NT2/D1 (cell line): ENCODE data around the gene GSG1L.

Experiments
- DNase-seq: peaks from one replicate; pipeline ENCODE4 v3.0.0-alpha.2; 2011; ENCODE audit warnings: low read depth, low spot score
- H3K27me3 ChIP-seq: 2 replicates; pipeline ENCODE4 v1.6.0; 2011; ENCODE audit warnings: mild to moderate bottlenecking; ENCODE audit not compliant: insufficient read length, insufficient read depth
- H3K36me3 ChIP-seq: 2 replicates; pipeline ENCODE4 v1.6.1; 2011; ENCODE audit warnings: mild to moderate bottlenecking, low read length, mixed read lengths; ENCODE audit not compliant: insufficient read depth, insufficient read length
- H3K4me1 ChIP-seq: 2 replicates; pipeline ENCODE4 v1.5.1; 2011; ENCODE audit not compliant: insufficient read depth, insufficient read length
- H3K4me3 ChIP-seq: 2 replicates; pipeline ENCODE4 v1.5.1; 2011; ENCODE audit warnings: low read depth; ENCODE audit not compliant: insufficient read length
- H3K9ac ChIP-seq: 2 replicates; pipeline ENCODE4 v1.6.0; 2011; ENCODE audit warnings: low read depth; ENCODE audit not compliant: insufficient read length
- H3K9me3 ChIP-seq: 2 replicates; pipeline ENCODE4 v1.5.1; 2011; ENCODE audit warnings: mild to moderate bottlenecking, low read length; ENCODE audit not compliant: insufficient read depth
- SUZ12 ChIP-seq: IDR thresholded peaks from 2 replicates; pipeline ENCODE4 v1.6.1; 2011; ENCODE audit not compliant: insufficient read length, insufficient read depth; ENCODE audit errors: extremely low read depth
- YY1 ChIP-seq: IDR thresholded peaks from 2 replicates; pipeline ENCODE4 v1.6.1; 2011; ENCODE audit not compliant: insufficient read length, insufficient read depth
- ZNF274 ChIP-seq: IDR thresholded peaks from 2 replicates; pipeline ENCODE4 v1.6.1; 2011; ENCODE audit warnings: mild to moderate bottlenecking, low read depth, low read length

The GSG1L gene

DNA sequence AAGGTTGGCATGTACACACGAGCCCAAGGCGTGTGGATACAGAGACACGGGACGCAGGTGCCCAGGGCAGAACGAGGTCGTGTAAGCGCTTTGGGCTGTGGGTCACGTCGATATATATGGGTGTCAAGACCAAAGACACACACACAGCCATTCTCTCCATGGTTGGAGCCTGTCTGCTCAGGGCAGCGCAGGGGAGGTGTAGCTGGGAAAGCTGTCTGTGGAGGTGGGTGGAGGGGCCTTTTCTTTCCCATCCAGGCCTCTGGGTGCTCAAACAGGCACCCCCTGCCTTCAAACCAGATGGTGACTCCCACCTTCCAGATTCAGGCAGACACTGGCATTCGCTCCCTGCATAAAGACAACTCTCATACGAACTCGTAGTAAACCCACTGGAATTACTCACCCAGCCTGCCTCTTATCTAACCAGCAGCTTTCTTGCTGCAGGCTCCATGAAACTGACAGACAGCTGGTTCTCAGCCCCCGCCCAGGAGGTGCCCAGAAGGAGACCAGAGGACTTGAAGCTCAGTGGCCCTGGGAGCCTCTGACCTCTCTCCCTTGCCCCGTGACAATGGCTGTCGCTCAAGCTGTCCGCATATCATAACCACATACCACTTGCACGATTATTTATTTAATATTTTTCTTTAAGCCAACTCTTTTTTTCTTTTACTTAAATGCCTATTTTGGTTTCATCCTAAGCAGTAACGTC, 276.4 kb downstream of the GSG1L start:
- TF ChIP-seq YY1 (no peak), SUZ12 (no peak), ZNF274 (no peak)
- Histone ChIP-seq H3K36me3 (no peaks in the 10 kb centered on the region), H3K4me3 (no peak overlapping the region), H3K27me3 (no peaks in the 10 kb centered on the region), H3K9ac (no peak overlapping the region), H3K4me1 (peaks cover 2% of the 10 kb centered on the region), H3K9me3 (no peaks in the 10 kb centered on the region)
- DNase-seq = no peak

DNA sequence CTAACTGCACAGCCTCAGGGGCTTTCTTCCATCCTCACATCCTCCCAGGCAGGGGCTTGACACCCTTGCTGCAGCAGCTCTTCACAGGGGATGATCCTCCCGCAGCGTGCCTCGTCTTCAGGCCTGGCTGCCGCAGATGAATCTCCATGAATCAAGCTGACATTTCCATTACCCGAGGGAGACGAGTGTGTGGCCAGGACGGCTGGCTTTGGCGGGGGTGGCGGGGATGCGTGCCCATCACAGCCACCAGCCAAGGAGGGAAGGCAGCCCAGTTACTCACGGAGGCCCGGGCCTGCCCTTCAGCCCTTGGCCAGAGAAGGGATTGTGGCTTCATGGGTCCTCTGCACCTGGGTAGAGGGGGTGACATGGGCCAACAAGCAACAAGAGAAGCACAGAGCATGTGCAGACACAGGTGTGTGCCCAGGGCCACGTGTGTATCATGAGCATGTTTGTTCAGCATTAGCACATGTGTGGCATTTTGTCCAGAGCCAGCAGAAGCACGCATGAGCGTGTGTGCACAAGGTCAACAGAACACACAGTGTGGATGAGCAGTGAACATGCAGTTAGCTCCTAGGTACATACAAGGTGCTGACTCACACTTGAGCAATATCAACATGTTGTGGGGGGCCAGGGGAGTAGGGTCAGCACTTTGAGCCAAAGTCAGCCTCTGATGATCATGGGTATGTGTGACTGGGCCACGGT, 277.1 kb downstream of the GSG1L start:
- H3K9ac ChIP-seq = no peak overlapping the region
- TF ChIP-seq ZNF274 (no peak), YY1 (no peak), SUZ12 (no peak)
- DNase-seq = no peak
- peaks cover 2% of the 10 kb centered on the region for H3K4me1 ChIP-seq
- no peaks in the 10 kb centered on the region for H3K27me3 ChIP-seq
- H3K36me3 ChIP-seq = no peaks in the 10 kb centered on the region
- H3K9me3 ChIP-seq = no peaks in the 10 kb centered on the region
- H3K4me3 ChIP-seq = no peak overlapping the region

DNA sequence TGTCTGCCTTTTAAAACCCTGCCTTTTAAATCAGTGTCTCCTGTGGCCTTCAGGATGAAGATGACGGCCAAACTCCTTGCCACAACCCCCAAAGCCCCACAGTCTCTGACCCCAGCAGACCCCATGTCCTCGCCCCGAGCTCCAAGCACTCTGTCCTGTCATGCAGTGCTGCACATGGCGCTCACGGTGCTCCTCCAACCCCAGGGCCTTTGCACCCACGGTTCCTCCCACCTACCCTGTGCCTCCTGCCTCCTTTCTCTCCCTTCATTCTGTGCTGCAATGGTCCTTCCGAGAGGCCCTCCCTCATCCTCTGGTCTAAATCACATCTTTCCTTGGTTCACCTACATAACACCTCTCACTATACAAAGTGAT, 278.2 kb downstream of the GSG1L start:
- H3K36me3 ChIP-seq = no peaks in the 10 kb centered on the region
- H3K9ac ChIP-seq = no peak overlapping the region
- H3K27me3 ChIP-seq = no peaks in the 10 kb centered on the region
- TF ChIP-seq SUZ12 = no peak
- TF ChIP-seq YY1 = no peak
- no peak for TF ChIP-seq ZNF274
- DNase-seq = no peak
- no peaks in the 10 kb centered on the region for H3K9me3 ChIP-seq
- peaks cover 5% of the 10 kb centered on the region for H3K4me1 ChIP-seq
- no peak overlapping the region for H3K4me3 ChIP-seq

DNA sequence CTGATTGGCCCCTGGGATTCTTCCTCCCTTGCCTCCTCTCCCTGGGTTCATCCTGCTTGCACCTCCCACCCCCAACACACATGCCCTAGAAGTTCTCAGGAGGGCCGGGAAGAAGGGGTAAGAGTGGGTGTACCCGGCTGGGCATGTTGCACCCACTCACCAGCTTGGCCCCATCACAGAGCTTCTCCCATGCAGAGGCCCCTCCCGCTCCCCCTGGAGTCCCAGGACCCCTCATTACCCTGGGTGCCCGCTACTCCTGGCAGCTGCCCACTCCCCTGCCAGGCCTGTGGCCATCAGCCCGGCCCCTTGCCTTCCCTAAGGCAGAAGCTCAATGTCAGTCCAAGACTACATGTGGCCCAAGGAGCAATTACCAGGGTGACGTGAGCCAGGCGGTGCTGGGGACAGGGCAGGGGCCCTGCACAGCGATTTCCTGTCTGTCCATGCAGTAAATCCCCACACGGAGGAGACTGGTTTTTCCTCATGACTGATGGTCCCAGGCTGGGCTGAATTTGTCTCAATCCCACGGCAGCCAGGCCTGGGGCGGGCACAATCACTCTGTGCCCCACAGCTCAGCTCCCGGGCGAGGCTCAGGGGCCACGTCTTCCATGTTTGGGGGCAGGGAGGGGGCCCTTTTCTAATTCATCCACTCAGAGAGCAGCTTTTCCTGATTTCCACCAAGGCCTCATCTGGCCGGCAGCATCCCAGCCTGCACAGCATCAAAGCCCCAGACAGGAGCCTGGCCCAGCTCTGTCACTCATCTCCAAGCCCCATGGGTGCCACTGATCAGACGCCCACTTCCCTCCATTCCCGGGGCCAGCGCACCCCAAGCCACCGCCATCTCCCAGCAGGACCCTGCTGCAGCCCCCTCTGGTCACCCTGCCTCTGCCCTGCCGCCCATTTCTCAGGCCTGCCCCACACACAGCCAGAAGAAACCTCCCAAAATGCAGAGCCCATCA, 278.9 kb downstream of the GSG1L start:
- Histone ChIP-seq H3K4me1 (peaks cover 7% of the 10 kb centered on the region), H3K27me3 (no peaks in the 10 kb centered on the region), H3K9me3 (no peaks in the 10 kb centered on the region), H3K9ac (no peak overlapping the region), H3K4me3 (no peak overlapping the region), H3K36me3 (no peaks in the 10 kb centered on the region)
- no peak for DNase-seq
- TF ChIP-seq YY1 (no peak), SUZ12 (no peak), ZNF274 (no peak)

DNA sequence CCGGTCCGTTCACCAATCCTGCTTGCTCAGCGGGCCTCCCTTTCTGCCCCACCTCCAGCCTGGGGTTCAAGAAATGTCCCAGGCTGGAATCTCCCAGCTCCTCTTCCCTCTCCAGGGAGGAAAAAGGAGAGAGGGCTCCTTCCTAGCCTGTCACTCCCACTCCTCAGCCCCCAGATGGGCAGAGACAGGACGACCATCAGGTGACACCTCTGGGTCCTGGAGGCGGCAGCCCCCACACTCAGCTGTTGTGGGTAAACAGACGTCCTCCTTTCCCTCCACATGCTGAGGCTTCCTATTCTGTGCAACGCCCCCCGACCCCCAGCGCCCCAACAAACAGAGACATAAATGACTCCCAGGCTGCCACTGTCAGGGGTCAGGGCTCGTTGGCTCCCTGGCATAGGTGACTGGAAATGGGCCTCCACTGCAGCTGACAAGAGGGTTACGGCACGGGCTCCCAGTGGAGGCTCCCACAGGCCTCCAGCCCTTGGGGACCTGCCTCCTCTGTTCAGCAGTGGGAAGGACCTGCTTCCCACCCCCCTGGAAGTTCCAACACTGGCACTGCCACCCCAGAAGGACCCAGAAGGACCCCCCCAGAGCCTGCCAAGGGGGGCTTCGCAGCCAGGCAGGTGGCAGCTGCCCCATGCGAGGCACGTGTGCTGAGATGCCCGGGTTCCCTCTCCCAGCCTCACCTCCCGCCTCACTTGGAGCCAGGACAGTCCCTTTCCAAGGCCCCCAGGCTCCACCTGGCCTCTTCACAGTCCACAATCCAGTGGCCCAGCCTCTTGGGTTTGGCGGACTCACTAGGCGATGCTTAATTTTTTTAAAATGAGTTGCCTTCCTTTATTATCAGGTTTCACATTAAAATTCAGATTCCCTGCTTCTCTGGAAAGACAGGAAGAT, 281.3 kb downstream of the GSG1L start:
- TF ChIP-seq ZNF274 (no peak), YY1 (no peak), SUZ12 (no peak)
- Histone ChIP-seq H3K36me3 (no peaks in the 10 kb centered on the region), H3K4me3 (no peak overlapping the region), H3K9ac (peak overlapping the region; percentile 5), H3K9me3 (no peaks in the 10 kb centered on the region), H3K4me1 (peaks cover 10% of the 10 kb centered on the region), H3K27me3 (no peaks in the 10 kb centered on the region)
- DNase-seq = no peak

DNA sequence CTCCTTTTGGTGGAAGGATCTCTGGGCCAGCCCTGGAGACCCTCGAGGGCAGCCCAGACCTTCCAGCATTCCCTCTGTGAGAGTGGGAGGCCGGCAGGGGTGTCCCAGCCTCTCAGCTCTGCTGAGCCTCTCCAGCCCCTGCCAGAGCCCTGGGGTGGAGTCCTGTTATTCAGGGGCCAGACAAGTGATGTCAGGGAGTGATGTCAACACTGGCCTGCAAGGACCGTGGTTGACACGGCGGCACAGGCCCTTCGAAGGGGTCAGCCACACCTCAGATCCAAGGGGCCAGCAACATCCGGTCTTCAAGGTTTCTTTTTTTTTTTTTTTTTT, 282.4 kb downstream of the GSG1L start:
- H3K36me3 ChIP-seq = no peaks in the 10 kb centered on the region
- no peaks in the 10 kb centered on the region for H3K9me3 ChIP-seq
- no peak for DNase-seq
- no peak overlapping the region for H3K4me3 ChIP-seq
- peak overlapping the region; percentile 0 for H3K9ac ChIP-seq
- TF ChIP-seq ZNF274 (no peak), SUZ12 (no peak), YY1 (no peak)
- no peaks in the 10 kb centered on the region for H3K27me3 ChIP-seq
- peaks cover 12% of the 10 kb centered on the region for H3K4me1 ChIP-seq
